Cerebellar nuclear complex (tissue), 1 donor: Measurements from ENCODE around the gene OR6C3.
"Not testable (repeated sequence)": the region's sequence is repeated elsewhere in the genome, so short reads cannot be mapped to it uniquely, and the experiment has no call there.

Source experiments
- DNase-seq, 2 experiments: peaks; one replicate each; lab custom pipeline; 2025; lab: John Stamatoyannopoulos, UW

The OR6C3 gene

GRCh38 chr12:55330446-55330845 is at the start of gene OR6C3:
Gene OR6C3, plus strand, starts transcription at chr12:55330746. Its CDS starts 955 bp downstream, at chr12:55331701.
- no peak for DNase-seq

GRCh38 chr12:55280991-55281390 is 49.6 kb upstream of the OR6C3 start:
- no peak for DNase-seq

- no peak for DNase-seq
Observed at GRCh38 chr12:55289999-55290398, 40.5 kb upstream of the OR6C3 start.

GRCh38 chr12:55296469-55296868 is 34.1 kb upstream of the OR6C3 start, which contains the start of gene OR6C6:
Gene OR6C6, minus strand, starts transcription at chr12:55296569. Its CDS starts 1,337 bp downstream, at chr12:55295232.
- DNase-seq, result no peak

- DNase-seq, result no peak
Observed at GRCh38 chr12:55314043-55314442, 16.5 kb upstream of the OR6C3 start, which contains the start of gene OR6C1. Gene OR6C1, plus strand, starts transcription at chr12:55314343. Its CDS starts 6,257 bp downstream, at chr12:55320600.

- no peak for DNase-seq
Observed at GRCh38 chr12:55320201-55320600, 10.3 kb upstream of the OR6C3 start.

- not testable (repeated sequence) for DNase-seq
Observed at GRCh38 chr12:55325801-55326200, 4.7 kb upstream of the OR6C3 start.

GRCh38 chr12:55336002-55336401 is 5.5 kb downstream of the OR6C3 start:
- DNase-seq, result no peak

- not testable (repeated sequence) for DNase-seq
Observed at GRCh38 chr12:55355338-55355737, 24.8 kb downstream of the OR6C3 start.

GRCh38 chr12:55362675-55363074 is 32.1 kb downstream of the OR6C3 start, which contains the start of gene OR6C75:
Gene OR6C75, plus strand, starts transcription at chr12:55362975. Its CDS starts 2,136 bp downstream, at chr12:55365111.
- DNase-seq, result no peak

GRCh38 chr12:55365086-55365485 is 34.5 kb downstream of the OR6C3 start:
- DNase-seq, result no peak

GRCh38 chr12:55372521-55372920 is 42.0 kb downstream of the OR6C3 start:
- DNase-seq, result no peak
